Activated T-cell treated with anti-CD3 and anti-CD28 coated beads for 4 hours (primary cell): ENCODE data around the gene LIFR.

Experiments used
- DNase-seq: peaks from one replicate; pipeline ENCODE4 v3.0.0-alpha.2; 2020

Gene LIFR

GRCh38 chr5:38458174-38458573 is 98.3 kb downstream of the LIFR start:
- DNase-seq: no peak

GRCh38 chr5:38456657-38457399 is 99.6 kb downstream of the LIFR start:
- no peak for DNase-seq

- DNase-seq: no peak
Observed at GRCh38 chr5:38455796-38456330, 100.6 kb downstream of the LIFR start.

- DNase-seq: no peak
Observed at GRCh38 chr5:38453921-38454320, 102.5 kb downstream of the LIFR start.

GRCh38 chr5:38453506-38453905 is 102.9 kb downstream of the LIFR start:
- no peak for DNase-seq

- DNase-seq: no peak
Observed at GRCh38 chr5:38452201-38452600, 104.2 kb downstream of the LIFR start.

- DNase-seq: no peak
Observed at GRCh38 chr5:38451074-38451725, 105.2 kb downstream of the LIFR start.

GRCh38 chr5:38450627-38451026 is 105.8 kb downstream of the LIFR start:
- no peak for DNase-seq

- DNase-seq: no peak
Observed at GRCh38 chr5:38448568-38449350, 107.7 kb downstream of the LIFR start.

GRCh38 chr5:38447786-38448185 is 108.7 kb downstream of the LIFR start:
- no peak for DNase-seq

- DNase-seq: no peak
Observed at GRCh38 chr5:38447056-38447455, 109.4 kb downstream of the LIFR start.

GRCh38 chr5:38446029-38446522 is 110.4 kb downstream of the LIFR start:
- DNase-seq: no peak

- DNase-seq: no peak
Observed at GRCh38 chr5:38445374-38446028, 110.9 kb downstream of the LIFR start.

- no peak for DNase-seq
Observed at GRCh38 chr5:38443390-38443789, 113.1 kb downstream of the LIFR start.

- DNase-seq: no peak
Observed at GRCh38 chr5:38442247-38442573, 114.2 kb downstream of the LIFR start.

- peak; percentile 69 for DNase-seq
Observed at GRCh38 chr5:38441453-38442246, 114.8 kb downstream of the LIFR start.

- DNase-seq: no peak
Observed at GRCh38 chr5:38438757-38439156, 117.7 kb downstream of the LIFR start.

GRCh38 chr5:38434966-38435705 is 121.3 kb downstream of the LIFR start:
- DNase-seq: no peak

GRCh38 chr5:38433160-38433861 is 123.1 kb downstream of the LIFR start:
- no peak for DNase-seq

- no peak for DNase-seq
Observed at GRCh38 chr5:38431242-38431853, 125.1 kb downstream of the LIFR start.
